RKO (cell line): ENCODE measurements around the gene OCA2.

Experiments used
- DNase-seq: peaks from one replicate; pipeline ENCODE4 v3.0.0-alpha.2; 2016; ENCODE audit warnings: low spot score

OCA2 gene

GRCh38 chr15:28120359-28120640, 21.2 kb upstream of the OCA2 start:
- DNase-seq = no peak

DNA sequence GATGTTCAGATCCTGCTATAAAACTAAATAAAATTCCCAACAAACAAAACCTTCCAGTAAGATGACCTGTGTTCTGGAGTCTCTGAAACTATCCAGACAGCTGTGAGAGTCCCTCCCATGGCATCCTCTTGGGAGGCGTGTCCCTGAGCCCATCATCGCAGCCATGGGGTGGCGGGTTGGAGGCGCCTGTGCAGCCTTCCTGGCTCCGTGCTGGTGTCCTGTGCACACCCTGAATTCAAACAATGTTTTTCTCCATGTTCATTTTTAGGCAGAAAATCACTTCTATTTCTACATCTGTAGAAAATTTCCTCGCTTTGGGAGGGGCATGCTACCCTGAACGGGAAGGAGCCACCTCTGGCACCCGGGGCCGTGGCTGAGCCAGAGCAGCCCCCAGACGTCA, 19.4 kb upstream of the OCA2 start:
- no peak for DNase-seq

- no peak for DNase-seq
These were observed 19.0 kb upstream of the OCA2 start for GRCh38 chr15:28118083-28118482.

GRCh38 chr15:28117432-28117990, 18.4 kb upstream of the OCA2 start:
- no peak for DNase-seq

GRCh38 chr15:28116521-28117431, 17.7 kb upstream of the OCA2 start:
- no peak for DNase-seq

DNA sequence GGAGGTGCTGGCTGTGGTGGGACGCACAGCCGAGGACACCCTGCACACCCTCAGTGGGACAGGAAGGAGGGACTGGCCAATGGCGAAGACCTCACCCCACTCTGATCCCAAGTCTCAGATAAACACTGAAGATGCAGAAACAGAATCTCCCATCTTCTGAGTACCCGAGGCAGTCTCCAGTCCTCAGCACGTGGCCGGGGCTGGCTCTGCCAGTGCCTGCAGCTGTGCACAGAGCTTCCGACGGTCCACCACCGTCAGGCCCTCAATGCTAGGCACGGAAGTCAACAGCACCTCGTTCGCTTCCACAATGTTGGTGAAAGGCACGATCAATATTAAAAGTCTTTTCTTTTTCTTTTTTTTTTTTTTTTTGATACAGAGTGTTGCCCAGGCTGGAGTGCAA, 16.8 kb upstream of the OCA2 start:
- no peak for DNase-seq

- DNase-seq = no peak
These were observed 15.9 kb upstream of the OCA2 start for GRCh38 chr15:28114721-28115622.

- no peak for DNase-seq
These were observed 15.0 kb upstream of the OCA2 start for GRCh38 chr15:28114114-28114455.

DNA sequence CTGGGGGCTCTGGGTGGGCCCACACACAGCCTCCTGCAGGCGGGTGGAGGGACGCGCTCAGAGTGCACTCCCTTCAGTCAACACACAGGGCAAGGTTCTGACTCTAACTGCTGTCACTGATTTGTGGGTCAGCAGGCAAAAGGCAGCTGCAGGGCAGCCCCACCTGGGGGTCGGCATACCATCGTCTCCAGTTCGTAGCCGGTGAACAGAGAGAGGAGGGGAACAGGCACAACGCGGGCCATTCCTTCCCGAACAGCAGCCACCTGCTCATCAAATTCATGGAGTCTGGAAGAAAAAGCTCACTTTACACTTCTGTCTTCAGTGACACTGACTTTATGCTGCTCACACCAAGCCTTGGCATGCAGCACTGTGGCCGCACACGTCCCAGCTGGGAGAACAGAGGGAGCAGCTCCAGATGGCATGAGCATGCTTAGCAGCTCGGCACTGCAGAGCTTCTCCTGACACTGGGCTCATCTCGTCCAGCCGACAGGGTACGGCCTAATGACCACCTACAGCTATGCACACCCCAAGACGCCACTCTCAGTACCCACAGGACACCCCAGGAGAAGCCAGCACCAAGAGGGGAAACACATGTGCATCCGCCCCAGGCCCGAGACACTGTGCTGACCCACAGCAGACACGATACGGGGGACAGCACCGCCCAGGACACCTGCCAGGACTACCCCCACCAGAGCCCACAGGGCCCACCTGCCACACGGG, 14.4 kb upstream of the OCA2 start:
- DNase-seq = no peak

DNA sequence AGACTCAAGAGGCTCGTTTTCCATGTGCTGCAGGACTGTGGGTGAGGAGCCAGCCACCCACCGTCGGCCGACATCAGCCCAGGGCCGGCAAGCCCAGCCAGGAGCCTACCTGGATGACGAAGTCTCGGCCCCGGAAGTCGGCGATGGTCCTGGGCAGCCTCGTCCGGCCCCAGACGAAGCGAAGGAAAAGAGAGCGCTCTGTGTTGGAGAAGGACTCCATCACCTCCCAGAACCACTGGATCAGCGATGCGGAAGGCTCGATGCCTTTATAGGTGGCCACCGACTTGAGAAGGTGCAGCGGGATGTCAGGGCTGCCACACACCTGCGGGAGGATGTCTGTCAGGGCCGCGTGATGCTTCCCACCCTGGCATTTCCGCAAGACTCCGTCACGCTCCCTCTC, 13.8 kb upstream of the OCA2 start:
- DNase-seq = no peak

DNA sequence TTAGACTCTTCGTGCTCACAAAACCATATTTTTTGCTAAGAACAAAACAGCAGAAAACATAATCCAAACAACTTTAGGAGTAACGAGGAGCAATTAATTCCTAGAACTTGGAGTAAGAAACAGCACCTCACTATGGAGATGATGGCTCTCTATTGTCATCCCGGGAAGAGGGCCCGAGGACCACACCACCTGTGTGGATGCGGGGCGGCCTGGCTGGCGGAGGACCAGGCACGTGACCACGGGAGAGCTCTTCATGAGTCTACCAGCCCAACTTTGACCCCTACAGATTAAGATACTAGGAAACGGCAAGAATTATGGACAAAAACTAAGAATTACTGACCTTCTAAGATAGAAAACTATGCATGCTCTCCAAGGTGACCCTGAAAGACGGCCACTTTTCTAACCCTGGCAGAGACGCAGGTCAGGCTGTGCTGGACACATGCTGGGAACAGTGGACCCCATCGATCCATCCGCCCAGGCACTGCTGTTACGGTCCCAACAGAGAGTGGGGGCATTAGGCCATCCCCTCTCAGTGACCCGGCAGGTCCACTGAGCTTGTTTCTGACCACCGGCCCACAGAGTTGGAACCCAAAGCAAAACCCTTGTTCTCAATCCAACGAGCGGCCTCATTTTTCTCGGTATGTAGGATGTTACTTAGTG, 13.1 kb upstream of the OCA2 start:
- no peak for DNase-seq

DNA sequence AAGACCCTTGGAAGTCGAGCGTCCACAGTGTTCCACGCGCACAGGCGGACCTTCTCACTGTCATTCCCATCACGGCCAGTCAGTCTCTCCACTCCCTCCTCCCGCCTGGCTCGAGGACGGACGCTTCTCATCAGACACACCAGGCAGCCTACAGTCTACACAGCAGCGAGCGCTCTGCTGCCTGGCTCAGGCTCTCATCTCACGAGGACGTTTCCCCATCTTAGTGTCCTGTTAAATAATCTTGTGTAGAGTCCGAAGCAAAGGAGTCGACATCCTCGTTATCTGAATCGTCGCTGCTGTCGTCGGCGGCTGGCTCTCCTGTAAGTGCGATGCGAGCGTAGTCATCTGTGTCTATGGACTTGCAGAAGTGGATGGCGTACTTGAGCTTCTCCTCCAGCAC, 12.4 kb upstream of the OCA2 start:
- no peak for DNase-seq

GRCh38 chr15:28110481-28110881, 11.4 kb upstream of the OCA2 start:
- DNase-seq = no peak

DNA sequence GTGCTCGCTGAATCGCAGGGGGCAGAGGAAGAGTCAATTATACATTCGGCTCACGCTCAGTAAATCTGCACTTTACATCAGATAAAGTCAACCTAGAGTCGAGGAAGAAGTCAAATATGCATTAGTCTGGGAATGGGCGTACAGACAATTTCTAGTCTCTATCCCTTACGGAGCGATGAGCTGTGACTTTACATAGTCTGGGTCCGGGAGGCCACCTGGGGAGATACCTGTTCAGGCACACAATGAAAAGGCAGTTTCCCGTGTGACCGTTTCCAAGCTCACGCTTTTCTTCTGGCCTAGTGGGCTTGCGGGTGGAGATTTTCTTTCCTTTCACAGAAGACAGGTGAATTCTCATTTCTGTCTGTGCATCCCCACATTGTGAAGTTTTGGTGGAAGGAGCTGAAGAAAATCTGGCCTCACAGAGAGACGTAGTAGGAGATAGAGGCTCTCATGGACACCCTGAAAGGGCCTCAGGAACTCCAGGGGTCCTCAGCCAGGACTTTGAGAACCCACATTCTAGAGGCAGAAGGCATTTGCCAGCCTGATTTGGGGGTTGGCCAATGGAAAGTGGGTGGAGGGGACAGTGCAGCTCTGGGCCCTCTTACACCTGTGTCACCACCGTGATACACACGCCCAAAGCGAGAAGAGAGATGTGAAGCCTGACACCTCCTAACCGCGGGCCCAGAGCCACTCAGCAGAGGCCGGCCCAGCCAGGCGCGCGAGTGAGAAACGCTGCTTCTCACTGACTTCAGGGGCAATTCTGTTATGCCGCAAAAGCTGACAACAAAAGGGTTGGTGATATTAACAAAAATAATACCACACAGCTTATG, 10.7 kb upstream of the OCA2 start:
- no peak for DNase-seq

DNA sequence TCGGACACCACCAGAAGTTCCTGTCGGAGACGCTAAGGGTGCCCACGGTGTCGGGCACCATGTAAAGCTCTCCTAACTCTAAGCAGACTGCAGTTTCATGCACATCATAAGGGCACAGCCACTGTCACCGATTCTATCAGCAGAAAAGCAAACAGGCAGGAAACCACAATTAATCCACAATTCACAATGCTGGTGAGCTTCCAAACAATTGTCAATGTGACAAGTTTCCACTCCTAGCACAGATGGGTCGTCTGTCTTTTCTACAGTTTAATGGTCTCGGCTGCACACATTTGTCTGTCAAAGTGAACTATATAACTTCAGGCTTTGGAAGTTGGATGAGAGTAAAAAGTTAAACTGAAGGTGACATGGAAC, 8.8 kb upstream of the OCA2 start:
- DNase-seq = no peak

DNA sequence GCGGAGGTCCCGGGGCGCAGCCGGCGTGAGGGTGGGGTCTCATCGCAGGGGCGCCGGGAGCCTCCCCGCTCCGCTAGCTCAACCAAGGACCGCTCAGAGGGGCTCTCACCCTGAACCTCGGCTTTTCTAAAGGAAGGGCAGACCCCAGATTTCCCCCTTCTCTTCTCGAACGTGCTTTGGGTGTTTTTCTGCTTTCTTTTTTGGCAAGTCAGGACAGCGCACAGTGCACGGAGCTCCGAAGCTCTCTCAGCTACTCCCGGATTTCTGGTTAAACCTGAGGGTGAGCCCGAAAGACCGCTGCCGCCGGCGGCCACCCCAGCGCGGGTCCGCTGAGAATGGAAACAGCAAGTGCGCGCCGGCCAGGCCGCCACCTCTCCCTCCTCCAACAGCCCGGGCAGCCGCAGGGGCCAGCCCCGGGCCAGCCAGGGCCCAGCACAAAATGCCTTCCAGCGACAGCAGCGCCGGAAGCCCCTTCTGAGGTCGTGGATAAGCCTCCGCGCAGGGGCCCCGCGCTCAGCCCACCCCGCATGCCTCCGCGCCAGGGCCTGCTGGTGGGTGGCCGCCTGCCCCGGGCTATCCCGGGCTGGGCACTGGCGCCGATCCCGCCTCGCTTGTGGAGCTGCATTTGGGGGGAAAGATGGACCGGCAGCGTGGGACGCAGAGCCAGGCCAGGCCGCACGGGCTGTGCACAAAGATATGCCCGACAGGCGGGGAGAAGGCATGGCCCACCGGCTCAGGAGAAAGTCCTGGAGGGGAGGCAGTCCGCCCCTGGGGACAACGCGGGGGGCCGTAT, 8.2 kb upstream of the OCA2 start:
- DNase-seq = no peak

DNA sequence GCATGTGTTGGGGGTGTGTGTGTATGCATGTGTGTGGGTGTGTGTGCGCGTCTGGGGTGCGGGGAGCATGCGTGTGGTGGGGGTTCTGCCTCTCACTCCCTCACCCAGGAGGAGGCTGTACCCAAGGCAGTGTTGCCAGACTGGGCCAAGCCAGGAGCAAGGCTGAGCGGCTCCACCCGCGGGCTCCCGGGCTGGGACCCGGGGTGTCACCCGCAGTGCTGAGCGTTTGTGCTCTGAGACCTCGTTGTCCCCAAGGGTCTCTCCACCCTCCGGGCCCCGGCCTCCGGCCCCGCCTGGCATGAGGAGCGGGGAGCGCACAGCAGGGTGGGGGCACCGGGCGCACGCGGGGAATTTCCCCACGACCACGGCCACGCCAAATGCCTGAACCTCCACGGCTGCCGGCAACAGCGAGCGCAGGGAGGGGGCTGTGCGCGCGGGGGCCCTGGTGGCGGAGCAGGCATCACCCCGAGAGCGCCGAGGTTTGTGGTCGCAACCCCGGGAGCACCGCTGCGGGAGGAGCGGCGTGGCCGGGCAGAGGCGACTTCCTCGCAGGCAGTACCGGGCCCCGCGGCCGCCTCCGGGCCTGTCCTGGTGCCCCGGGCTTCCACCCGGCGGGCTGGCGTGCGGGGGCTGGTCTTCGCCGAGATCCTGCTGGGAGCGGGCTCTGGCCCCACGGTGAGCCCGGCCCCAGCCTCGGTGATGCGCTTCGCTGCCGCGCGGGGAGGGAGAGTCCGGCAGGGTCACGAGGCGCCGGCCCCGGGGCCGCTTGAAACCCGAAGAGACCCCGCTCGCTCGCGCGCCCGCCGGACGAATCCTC, 7.4 kb upstream of the OCA2 start:
- DNase-seq = no peak

DNA sequence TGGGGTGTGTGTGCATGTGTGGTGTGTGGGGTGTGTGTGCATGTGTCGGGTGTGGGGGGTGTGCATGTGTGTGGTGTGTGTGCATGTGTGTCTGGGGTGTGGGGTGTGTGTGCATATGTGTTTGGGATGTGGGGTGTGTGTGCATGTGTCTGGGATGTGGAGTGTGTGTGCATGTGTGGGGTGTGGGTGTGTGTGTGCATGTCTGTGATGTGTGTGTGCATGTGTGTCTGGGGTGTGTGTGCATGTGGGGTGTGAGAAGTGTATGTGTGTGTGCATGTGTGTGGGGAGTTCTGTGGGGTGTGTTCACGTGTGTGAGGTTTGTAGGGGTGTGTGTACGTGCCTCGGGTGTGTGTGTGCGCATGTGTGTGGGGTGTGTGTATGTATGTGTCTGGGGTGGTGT, 6.7 kb upstream of the OCA2 start:
- DNase-seq = no peak

GRCh38 chr15:28105224-28105791, 6.2 kb upstream of the OCA2 start:
- no peak for DNase-seq
